Common myeloid progenitor, CD34-positive (primary cell): ENCODE data around the gene GFRA1.
"Not testable (repeated sequence)": the region's sequence is repeated elsewhere in the genome, so short reads cannot be mapped to it uniquely, and the experiment has no call there.

Source experiments
- CTCF ChIA-PET: fragments of 350-600 bp; sonication (Branson Sonifier 250); formaldehyde crosslinking; loops from one replicate; lab custom pipeline; 2021; ENCODE audit warnings: antibody characterized with exemption; lab: Charles Lee
- POLR2A ChIA-PET: fragments of 350-600 bp; sonication (Branson Sonifier 250); formaldehyde crosslinking; loops from one replicate; lab custom pipeline; 2021; ENCODE audit warnings: antibody characterized with exemption; lab: Charles Lee
- DNase-seq, 3 donors: peaks; one replicate each; pipeline versions ENCODE4 v3.0.0 to v3.0.0-alpha.2; 2013
- H3K27ac ChIP-seq, 2 experiments: 1 replicate in 1 of 2; 2 replicates in 1 of 2; pipeline ENCODE4 v1.7.0; 2013; ENCODE audit warnings: inconsistent platforms in 2 of 2, low read length in 2 of 2, mild to moderate bottlenecking in 2 of 2, low read depth in 1 of 2, moderate library complexity in 1 of 2; ENCODE audit not compliant: severe bottlenecking in 2 of 2, insufficient read depth in 1 of 2, poor library complexity in 1 of 2
- H3K27me3 ChIP-seq, 5 experiments: replicated peaks in 2 of 5; 1 replicate in 3 of 5; 2 replicates in 2 of 5; pipeline versions ENCODE4 v1.6.1 to v1.7.0; 2013; ENCODE audit warnings: low read length in 4 of 5, mild to moderate bottlenecking in 2 of 5, moderate library complexity in 2 of 5, inconsistent platforms in 1 of 5; ENCODE audit not compliant: insufficient read depth in 5 of 5, control insufficient read depth in 4 of 5
- H3K36me3 ChIP-seq, 4 experiments: 1 replicate in 2 of 4; 2 replicates in 2 of 4; pipeline versions ENCODE4 v1.6.1 to v1.7.0; 2013; ENCODE audit warnings: low read length in 3 of 4, control low read depth in 1 of 4, mild to moderate bottlenecking in 1 of 4; ENCODE audit not compliant: control insufficient read depth in 4 of 4, insufficient read depth in 4 of 4
- H3K4me1 ChIP-seq, 4 experiments: 1 replicate in 3 of 4; 2 replicates in 1 of 4; pipeline versions ENCODE4 v1.6.1 to v1.7.1; 2013; ENCODE audit warnings: low read length in 3 of 4, mild to moderate bottlenecking in 3 of 4, control low read depth in 1 of 4, inconsistent platforms in 1 of 4, moderate library complexity in 1 of 4; ENCODE audit not compliant: control insufficient read depth in 4 of 4, insufficient read depth in 4 of 4; ENCODE audit errors: control extremely low read depth in 1 of 4
- H3K4me3 ChIP-seq, 7 experiments: 1 replicate in 4 of 7; 2 replicates in 3 of 7; pipeline versions ENCODE4 v1.5.1 to v1.7.0; 2013; ENCODE audit warnings: mild to moderate bottlenecking in 7 of 7, low read length in 6 of 7, moderate library complexity in 6 of 7, inconsistent platforms in 2 of 7, low read depth in 2 of 7, control low read depth in 1 of 7; ENCODE audit not compliant: insufficient read depth in 4 of 7, control insufficient read depth in 1 of 7; ENCODE audit errors: extremely low read depth in 1 of 7
- H3K9me3 ChIP-seq, 5 experiments: 1 replicate in 4 of 5; 2 replicates in 1 of 5; pipeline versions ENCODE4 v1.6.1 to v1.7.1; 2013; ENCODE audit warnings: low read length in 4 of 5, mild to moderate bottlenecking in 2 of 5, inconsistent platforms in 1 of 5, low read depth in 1 of 5, moderate library complexity in 1 of 5; ENCODE audit not compliant: control insufficient read depth in 4 of 5, insufficient read depth in 2 of 5; ENCODE audit errors: control extremely low read depth in 1 of 5
- WGBS: methylation state at CpG from one replicate; pipeline ENCODE4 v1.1.5; 2013; ENCODE audit not compliant: insufficient coverage; 5-methylcytosine and 5-hydroxymethylcytosine counted together

GFRA1 gene

DNA sequence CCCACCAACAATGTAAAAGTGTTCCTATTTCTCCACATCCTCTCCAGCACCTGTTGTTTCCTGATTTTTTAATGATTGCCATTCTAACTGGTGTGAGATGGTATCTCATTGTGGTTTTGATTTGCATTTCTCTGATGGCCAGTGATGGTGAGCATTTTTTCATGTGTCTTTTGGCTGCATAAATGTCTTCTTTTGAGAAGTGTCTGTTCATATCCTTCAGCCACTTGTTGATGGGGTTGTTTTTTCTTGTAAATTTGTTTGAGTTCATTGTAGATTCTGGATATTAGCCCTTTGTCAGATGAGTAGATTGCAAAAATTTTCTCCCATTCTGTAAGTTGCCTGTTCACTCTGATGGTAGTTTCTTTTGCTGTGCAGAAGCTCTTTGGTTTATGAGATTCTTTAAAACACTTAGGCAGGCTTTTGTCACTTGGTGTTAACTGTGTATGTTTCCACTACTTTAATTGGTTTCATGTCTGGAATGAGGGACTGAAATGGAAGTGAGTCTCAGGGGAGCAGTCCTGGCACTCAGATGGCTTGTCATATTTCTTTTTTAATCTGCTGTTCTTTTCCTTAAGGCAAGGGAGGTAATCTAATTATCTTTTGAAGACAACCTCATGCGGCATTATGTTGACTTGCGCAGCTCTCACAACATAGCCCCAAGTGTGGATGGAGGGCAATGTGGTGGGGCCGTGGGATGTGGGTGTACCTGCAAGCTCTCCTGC lies 219.8 kb downstream of the GFRA1 start:
- DNase-seq, H3K4me1 ChIP-seq, CTCF ChIA-PET, H3K27me3 ChIP-seq, H3K4me3 ChIP-seq, POLR2A ChIA-PET, H3K9me3 ChIP-seq, H3K27ac ChIP-seq, H3K36me3 ChIP-seq: not testable (repeated sequence)
- WGBS = 100% methylated on average over 1 of the region's 3 CpGs

DNA sequence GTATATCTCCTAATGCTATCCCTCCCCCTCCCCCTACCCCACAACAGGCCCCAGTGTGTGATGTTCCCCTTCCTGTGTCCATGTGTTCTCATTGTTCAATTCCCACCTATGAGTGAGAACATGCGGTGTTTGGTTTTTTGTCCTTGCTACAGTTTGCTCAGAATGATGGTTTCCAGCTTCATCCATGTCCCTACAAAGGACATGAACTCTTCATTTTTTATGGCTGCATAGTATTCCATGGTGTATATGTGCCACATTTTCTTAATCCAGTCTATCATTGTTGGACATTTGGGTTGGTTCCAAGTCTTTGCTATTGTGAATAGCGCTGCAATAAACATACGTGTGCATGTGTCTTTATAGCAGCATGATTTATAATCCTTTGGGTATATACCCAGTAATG lies 220.5 kb downstream of the GFRA1 start:
- CTCF ChIA-PET, DNase-seq, H3K27ac ChIP-seq, H3K27me3 ChIP-seq, H3K4me3 ChIP-seq, POLR2A ChIA-PET, H3K4me1 ChIP-seq, H3K9me3 ChIP-seq, H3K36me3 ChIP-seq: not testable (repeated sequence)
- WGBS = no CpG with 5 or more reads among the region's 3 CpGs

DNA sequence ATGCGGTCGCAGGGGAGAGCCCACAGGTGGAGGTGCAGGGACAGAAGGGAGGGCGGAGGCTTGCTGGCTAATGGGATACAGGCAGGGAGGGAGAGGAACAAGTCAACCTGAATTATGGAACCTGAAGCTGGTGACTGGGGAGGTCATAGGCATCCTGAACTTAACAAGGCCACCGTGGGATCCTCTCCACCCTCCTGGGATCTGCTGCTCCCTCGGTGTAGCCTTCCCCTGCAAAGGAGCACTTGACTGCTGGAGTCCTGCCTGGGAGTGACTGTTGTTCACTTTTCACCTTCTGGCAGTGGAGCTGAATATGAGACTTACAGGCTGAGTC lies 223.1 kb downstream of the GFRA1 start:
- no peaks in the 10 kb centered on the region for H3K9me3 ChIP-seq
- no peak overlapping the region for H3K27ac ChIP-seq
- no peaks in the 10 kb centered on the region for H3K4me1 ChIP-seq
- ChIA-PET POLR2A (no interaction called here), CTCF (interaction anchor here (1.0 kb wide), 1 partner anchor 18 kb away, joined by 3 read pairs; no protein-coding TSS in a partner anchor)
- H3K4me3 ChIP-seq = no peak overlapping the region
- no peaks in the 10 kb centered on the region for H3K27me3 ChIP-seq
- 83% methylated on average over 4 of the region's 5 CpGs for WGBS
- no peaks in the 10 kb centered on the region for H3K36me3 ChIP-seq
- DNase-seq = no peak

DNA sequence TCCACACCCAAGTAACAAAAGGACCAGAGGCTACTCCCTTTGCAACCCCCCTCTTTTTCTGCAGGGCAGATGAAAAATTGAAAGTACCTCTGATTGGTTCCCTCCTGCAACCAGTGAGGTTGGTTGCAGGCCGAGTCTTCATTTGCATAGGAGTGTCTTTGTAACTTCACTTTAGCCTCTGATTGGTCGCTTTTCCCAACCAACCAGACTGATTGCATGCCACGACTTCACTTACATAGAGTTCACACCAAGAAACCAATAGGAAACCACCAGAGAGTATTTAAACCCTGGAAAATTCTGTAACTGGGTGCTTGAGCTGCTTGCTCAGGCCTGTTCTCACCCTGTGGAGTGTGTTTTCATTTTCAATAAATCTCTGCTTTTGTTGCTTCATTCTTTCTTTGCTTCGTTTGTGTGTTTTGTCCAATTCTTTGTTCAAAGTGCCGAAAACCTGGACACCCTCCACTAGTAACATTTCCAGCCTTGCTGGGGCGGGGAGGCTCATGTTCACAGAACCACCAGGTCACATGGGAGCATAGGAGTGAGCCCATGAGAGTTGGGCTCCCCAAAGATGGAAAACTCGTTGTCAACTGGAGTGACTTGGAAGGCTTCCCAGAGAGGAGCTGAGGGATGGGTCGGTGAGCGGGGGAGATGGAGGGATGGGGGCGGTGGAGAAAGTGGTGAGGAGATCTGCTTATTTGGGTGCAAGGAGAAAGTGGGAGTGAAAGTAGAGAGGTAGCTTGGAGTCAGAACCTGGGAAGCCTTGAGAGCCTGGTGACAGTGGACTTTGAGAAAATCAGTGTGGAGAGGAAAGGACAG lies 223.6 kb downstream of the GFRA1 start:
- WGBS = 100% methylated on average over 6 of the region's 10 CpGs
- CTCF ChIA-PET = interaction anchor here (1.0 kb wide), 1 partner anchor 18 kb away, joined by 3 read pairs; no protein-coding TSS in a partner anchor
- Histone ChIP-seq H3K27ac (no peak overlapping the region), H3K27me3 (no peaks in the 10 kb centered on the region), H3K9me3 (no peaks in the 10 kb centered on the region), H3K36me3 (no peaks in the 10 kb centered on the region), H3K4me3 (no peak overlapping the region), H3K4me1 (peaks cover 0 to 5% (median 2%) of the 10 kb centered on the region in 4 experiments)
- DNase-seq = no peak
- POLR2A ChIA-PET = no interaction called here

DNA sequence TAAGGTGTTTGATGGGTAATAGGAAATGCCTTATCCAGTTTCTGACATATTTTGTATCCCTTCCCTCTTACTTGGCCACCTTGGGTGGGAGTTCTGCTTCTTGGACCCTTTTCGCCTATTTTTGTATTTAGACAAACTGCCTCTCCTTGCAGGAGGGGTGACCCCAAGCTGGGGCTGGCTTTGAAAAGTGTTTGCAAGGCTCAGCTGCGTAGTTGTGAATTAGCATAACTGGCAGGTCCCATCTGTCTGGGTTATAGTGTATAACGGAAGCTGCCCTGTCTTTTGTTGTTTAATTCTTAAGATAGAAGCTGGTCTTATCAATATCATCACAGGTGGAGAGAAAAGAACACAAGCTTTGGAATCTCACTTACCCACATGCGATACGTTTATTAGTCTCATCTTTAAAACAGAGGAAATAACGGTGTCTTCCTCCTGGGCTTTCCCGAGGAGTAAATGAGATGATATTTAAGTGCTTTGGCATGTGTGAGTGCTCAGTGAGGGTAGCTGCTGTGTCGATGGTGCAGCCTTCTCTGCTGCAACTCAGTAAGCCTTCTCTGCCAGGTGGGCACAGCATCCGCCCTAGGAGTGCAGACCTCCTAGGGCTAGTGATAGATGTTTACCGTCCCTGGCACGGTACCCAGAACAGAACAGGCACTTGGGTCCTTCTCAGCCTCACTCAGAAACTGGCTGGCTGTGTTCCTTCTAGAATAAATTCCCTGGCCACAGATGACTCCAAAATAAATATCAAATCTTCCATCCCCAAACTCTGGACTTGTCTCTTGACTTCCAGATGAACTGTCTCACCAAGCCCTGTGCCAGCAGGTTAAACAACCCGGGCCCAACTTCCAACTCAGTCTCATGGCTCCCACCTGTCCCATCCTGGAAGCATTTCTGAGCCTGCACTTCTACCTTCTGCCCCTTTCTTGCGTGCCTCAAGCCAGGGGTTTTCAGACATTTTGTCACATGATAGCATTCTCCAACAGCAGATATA lies 227.3 kb downstream of the GFRA1 start:
- Histone ChIP-seq H3K9me3 (peaks cover 0 to 1% (median 0%) of the 10 kb centered on the region in 5 experiments), H3K36me3 (no peaks in the 10 kb centered on the region), H3K4me1 (peaks cover 0 to 9% (median 4%) of the 10 kb centered on the region in 4 experiments), H3K4me3 (no peak overlapping the region), H3K27me3 (no peaks in the 10 kb centered on the region), H3K27ac (no peak overlapping the region)
- WGBS = 97% methylated on average over 9 of the region's 13 CpGs
- CTCF ChIA-PET = no interaction called here
- POLR2A ChIA-PET = no interaction called here
- no peak for DNase-seq

DNA sequence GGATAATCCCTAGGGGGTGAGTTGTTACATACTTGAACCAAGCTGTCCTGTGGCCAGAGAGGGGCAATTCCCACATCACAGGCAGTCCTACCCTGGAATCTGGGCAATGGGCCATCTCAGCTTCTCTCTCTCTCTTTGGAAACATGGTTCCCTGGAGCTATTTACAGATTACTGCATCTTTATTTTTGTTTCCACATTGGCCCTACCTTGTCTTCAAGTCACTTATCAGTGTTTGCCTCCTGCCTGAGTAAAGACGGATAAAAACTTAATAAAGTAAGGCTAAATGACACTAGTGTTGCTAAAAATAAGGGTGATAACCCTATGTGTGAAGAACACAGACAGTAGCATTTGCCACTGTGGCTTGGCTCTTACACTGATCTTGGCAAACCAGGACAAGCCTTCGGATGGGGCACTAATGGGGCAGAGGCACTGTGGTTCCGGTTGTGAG lies 228.2 kb downstream of the GFRA1 start:
- Histone ChIP-seq H3K27me3 (no peaks in the 10 kb centered on the region), H3K27ac (no peak overlapping the region), H3K9me3 (peaks cover 0 to 1% (median 0%) of the 10 kb centered on the region in 5 experiments), H3K4me1 (peaks cover 0 to 9% (median 4%) of the 10 kb centered on the region in 4 experiments), H3K4me3 (no peak overlapping the region), H3K36me3 (no peaks in the 10 kb centered on the region)
- WGBS = 96% methylated on average over 3 of the region's 3 CpGs
- no peak for DNase-seq
- CTCF ChIA-PET = no interaction called here
- POLR2A ChIA-PET = no interaction called here
